GM13977 (cell line): Measurements from ENCODE around the gene MARK3.

Experiments used
- DNase-seq: peaks from one replicate; pipeline ENCODE4 v3.0.0; 2012; ENCODE audit warnings: low spot score
- CTCF ChIP-seq: IDR thresholded peaks from 2 replicates; pipeline ENCODE4 v1.5.1; 2012; ENCODE audit warnings: mild to moderate bottlenecking, control low read depth; ENCODE audit not compliant: insufficient read depth; ENCODE audit errors: extremely low read depth, missing control alignments
- in situ Hi-C: fragments of 300-500 bp; cut with MboI; formaldehyde crosslinking; loops from one replicate; pipeline ENCODE4 v1.12.0; 2022; ENCODE audit warnings: low sequenced_read_pairs, low pct_unique_long_range_greater_than_20kb, mixed read lengths, inconsistent platforms; ENCODE audit not compliant: unreplicated experiment

MARK3 gene

DNA sequence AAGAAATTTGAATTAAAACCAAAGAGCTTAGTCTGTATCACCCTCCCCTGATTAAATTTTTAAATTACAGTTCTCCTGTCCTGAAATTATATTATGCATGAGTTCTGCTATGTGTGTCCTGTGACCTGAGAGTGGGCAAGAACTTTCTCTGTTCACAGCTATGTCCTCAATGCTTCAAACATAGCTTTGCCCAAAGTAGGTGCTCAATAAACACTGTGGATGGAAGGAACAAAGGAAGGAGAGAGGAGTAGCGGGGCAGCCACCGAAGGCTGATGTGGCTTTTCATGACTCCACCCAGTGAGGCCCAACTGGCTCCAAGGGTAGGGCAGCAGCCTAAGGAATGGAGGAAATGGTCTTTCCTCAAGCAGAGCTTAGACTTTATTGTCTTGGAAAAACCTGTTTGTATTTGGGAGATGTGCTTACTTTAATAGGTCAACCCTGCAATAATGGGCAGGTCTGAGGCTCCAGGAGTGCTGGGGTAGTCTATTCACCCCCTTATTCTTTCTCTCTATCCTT lies 7.6 kb upstream of the MARK3 start:
- no peak for TF ChIP-seq CTCF
- in situ Hi-C loops: no loop called here
- DNase-seq: no peak

DNA sequence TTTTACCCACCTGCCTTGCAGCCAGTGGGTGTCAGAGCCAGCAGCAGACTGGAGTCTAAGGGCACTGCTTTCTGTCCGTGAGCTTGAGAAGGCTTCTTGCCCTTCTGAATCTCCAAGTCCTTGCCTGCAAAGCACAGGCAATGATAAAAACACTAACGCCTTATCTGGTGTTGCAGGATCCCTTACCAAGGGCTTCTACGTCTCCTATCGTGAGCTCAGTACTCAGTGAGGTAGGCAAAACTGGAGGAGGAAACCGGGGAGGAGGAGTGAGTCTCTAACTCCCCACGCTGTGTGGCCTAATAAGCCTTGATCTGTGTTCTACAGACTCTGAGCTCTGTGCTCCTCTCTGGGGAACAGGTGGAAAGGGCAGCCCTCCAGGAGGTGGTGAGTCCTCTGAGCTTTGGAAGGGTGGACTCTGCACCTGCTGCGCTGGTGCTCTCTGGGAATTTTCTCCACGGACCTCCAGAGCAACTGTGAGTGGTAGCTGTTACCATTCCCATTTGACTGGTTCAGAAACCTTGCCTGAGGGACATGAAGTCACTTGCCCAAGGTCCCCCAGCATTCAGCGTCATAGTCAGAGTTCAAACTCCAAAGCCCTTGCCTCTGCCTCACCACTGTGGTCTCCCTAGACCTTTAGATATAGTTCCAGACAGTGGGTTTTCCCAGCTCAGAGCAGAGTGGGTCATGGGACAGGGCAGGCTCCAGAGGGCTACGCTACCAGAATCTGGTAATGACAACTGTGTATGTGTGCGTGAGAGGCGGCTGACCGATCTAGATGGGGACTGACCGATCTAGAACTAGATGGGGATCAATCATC lies 7.0 kb upstream of the MARK3 start:
- TF ChIP-seq CTCF: no peak
- in situ Hi-C loops: no loop called here
- no peak for DNase-seq

DNA sequence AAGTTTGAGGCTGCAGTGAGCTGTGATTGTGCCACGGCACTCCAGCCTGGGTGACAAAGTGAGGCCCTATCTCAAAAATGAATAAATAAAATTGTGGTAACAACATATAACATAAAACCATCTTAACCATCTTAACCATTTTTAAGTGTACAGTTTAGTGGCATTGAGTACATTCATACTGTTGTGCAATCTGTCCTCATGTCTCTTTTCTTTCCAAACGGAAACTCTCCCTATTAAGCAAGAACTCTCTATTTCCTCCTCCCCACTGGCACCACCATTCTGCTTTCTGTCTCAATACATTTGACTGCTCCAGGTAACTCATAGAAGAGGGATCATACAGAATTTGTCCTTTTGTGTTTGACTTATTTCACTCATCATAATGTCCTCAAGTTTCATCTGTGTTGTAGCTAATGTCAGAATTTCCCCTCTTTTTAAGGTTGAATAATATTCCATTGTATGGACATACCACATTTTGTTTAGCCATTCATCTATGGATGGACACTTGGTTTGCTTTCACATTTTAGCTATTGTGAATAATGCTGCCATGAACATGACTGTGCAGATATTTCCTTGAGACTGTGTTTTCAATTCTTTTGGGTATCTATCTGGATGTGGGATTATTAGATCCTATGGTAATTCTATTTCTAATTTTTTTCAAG lies 4.4 kb upstream of the MARK3 start:
- in situ Hi-C loops: no loop called here
- TF ChIP-seq CTCF: no peak
- no peak for DNase-seq

GRCh38 chr14:103382376-103382775 lies 2.8 kb upstream of the MARK3 start:
- no peak for TF ChIP-seq CTCF
- DNase-seq: no peak
- in situ Hi-C loops: no loop called here

- TF ChIP-seq CTCF: no peak
Measured at GRCh38 chr14:103384450-103385151, 614 bp upstream of the MARK3 start.

GRCh38 chr14:103385929-103386712 lies 906 bp downstream of the MARK3 start:
- TF ChIP-seq CTCF: no peak
- no peak for DNase-seq
- in situ Hi-C loops: no loop called here

More at GRCh38 chr14:103384450-103385151, 614 bp upstream of the MARK3 start:
- no peak for DNase-seq
- in situ Hi-C loops: no loop called here
